DOHH2 (cell line): ENCODE data around the gene VILL.

ENCODE experiments used
- EZH2phosphoT487 ChIP-seq: fragments of 200-600 bp; sonication (generic); IDR thresholded peaks from 2 replicates; pipeline ENCODE4 v1.6.1; 2017; ENCODE audit warnings: borderline replicate concordance, mild to moderate bottlenecking, antibody characterized with exemption, low read length, moderate library complexity, mixed read lengths
- TF ChIP-seq, protein P1 (sequence below): fragments of 200-600 bp; sonication (generic); IDR thresholded peaks from one replicate; pipeline ENCODE4 v1.5.1; 2014; ENCODE audit warnings: antibody characterized with exemption, mild to moderate bottlenecking, low read depth, low read length; ENCODE audit not compliant: poor library complexity, severe bottlenecking

DNA sequence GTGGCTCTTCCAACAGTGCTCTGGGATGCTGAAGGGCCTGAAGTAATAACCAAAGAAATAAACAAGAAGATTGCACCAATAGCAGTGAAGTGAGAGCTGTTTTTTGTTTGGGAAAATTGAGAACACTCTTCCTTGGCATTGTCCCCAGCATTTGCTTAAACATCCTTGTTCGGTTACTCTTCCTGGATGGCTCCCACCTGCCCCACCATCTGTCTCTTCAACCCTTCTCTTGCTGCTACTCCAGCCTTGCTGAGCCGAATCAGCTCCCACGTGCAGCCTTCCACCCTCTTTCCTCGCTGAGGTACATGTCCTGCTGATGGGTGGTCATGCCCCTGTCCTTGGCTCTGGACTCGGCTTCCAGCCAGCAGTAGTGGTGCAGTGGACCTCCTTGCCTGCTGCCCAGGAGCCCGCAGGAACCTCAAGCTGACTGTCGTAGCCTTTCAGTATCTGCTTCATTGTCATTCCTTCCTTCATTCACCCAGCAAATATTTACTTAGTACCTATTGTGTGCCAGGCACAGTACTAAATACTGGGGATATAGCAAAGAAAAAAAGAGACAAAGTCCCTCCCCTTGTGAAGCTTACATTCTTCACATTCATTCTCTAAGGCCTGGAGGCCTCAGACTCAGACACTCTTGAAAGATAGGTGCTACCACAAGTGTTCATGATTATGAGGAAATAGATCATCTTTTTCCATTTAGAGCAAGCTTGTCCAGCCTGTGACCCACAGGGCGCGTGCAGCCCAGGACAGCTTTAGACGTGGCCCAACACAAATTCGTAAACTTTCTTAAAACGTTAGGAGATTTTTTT is 17.1 kb upstream of the VILL start:
- TF ChIP-seq, protein P1, sequence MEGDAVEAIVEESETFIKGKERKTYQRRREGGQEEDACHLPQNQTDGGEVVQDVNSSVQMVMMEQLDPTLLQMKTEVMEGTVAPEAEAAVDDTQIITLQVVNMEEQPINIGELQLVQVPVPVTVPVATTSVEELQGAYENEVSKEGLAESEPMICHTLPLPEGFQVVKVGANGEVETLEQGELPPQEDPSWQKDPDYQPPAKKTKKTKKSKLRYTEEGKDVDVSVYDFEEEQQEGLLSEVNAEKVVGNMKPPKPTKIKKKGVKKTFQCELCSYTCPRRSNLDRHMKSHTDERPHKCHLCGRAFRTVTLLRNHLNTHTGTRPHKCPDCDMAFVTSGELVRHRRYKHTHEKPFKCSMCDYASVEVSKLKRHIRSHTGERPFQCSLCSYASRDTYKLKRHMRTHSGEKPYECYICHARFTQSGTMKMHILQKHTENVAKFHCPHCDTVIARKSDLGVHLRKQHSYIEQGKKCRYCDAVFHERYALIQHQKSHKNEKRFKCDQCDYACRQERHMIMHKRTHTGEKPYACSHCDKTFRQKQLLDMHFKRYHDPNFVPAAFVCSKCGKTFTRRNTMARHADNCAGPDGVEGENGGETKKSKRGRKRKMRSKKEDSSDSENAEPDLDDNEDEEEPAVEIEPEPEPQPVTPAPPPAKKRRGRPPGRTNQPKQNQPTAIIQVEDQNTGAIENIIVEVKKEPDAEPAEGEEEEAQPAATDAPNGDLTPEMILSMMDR: no peak
- no peak for TF ChIP-seq EZH2phosphoT487
